ENCODE measurements around the gene ATG4B.

The ATG4B gene

GRCh38 chr2:241655516-241656189 lies 18.2 kb downstream of the ATG4B start:
- Histone ChIP-seq H3K79me2 (peaks cover 5% of the 10 kb centered on the region), H3K9ac (no peak overlapping the region), H3K4me3 (ENCODE audit: low read depth, low read length) (no peak overlapping the region), H3K36me3 (ENCODE audit: control insufficient read depth, insufficient read depth, low read length) (no peaks in the 10 kb centered on the region), H3K27ac (no peak overlapping the region), H3K4me2 (ENCODE audit: low read length) (no peak overlapping the region), H3K27me3 (ENCODE audit: control insufficient read depth, insufficient read depth, low read length) (no peaks in the 10 kb centered on the region), H3K9me3 (ENCODE audit: control insufficient read depth, low read length) (no peaks in the 10 kb centered on the region), H3K4me1 (no peaks in the 10 kb centered on the region), H2AFZ (no peak overlapping the region)
- TF ChIP-seq, protein P1, sequence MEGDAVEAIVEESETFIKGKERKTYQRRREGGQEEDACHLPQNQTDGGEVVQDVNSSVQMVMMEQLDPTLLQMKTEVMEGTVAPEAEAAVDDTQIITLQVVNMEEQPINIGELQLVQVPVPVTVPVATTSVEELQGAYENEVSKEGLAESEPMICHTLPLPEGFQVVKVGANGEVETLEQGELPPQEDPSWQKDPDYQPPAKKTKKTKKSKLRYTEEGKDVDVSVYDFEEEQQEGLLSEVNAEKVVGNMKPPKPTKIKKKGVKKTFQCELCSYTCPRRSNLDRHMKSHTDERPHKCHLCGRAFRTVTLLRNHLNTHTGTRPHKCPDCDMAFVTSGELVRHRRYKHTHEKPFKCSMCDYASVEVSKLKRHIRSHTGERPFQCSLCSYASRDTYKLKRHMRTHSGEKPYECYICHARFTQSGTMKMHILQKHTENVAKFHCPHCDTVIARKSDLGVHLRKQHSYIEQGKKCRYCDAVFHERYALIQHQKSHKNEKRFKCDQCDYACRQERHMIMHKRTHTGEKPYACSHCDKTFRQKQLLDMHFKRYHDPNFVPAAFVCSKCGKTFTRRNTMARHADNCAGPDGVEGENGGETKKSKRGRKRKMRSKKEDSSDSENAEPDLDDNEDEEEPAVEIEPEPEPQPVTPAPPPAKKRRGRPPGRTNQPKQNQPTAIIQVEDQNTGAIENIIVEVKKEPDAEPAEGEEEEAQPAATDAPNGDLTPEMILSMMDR (IDR thresholded peaks at IDR 0.05) = no peak

DNA sequence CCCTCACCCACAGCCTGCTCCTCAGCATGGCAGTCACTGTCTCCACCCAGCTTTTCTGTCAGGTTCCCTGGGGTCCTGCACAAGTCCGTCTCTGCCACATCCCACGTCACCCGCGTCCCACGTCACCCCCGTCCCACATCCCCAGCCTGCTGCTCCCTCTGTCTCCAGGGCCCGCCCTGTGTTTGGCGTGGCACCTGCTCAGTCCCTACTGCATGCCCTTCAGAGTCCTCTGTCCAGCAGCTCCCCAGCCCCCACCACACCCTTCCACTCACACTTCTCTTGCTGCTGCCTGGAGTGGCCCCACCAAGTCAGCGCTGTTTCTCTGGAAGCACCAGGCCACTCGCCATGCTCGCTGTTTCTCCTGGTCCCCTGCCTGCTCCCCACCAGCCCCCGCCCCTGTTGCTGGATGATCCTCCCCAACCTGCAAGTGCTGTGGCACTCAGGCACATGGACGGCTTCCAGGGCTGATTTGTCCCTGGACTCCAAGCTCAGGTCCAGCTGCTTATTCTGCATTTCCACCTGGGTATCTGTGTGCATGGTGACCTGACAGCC lies 18.8 kb downstream of the ATG4B start:
- H3K4me3 ChIP-seq (ENCODE audit: low read depth, low read length) = no peak overlapping the region
- H3K27me3 ChIP-seq (ENCODE audit: control insufficient read depth, insufficient read depth, low read length) = no peaks in the 10 kb centered on the region
- no peak overlapping the region for H2AFZ ChIP-seq
- no peaks in the 10 kb centered on the region for H3K36me3 ChIP-seq (ENCODE audit: control insufficient read depth, insufficient read depth, low read length)
- no peak overlapping the region for H3K9ac ChIP-seq
- H3K27ac ChIP-seq = no peak overlapping the region
- H3K4me2 ChIP-seq (ENCODE audit: low read length) = no peak overlapping the region
- TF ChIP-seq, protein P1 (IDR thresholded peaks at IDR 0.05) = no peak
- H3K4me1 ChIP-seq = no peaks in the 10 kb centered on the region
- H3K79me2 ChIP-seq = peaks cover 3% of the 10 kb centered on the region
- H3K9me3 ChIP-seq (ENCODE audit: control insufficient read depth, low read length) = no peaks in the 10 kb centered on the region

DNA sequence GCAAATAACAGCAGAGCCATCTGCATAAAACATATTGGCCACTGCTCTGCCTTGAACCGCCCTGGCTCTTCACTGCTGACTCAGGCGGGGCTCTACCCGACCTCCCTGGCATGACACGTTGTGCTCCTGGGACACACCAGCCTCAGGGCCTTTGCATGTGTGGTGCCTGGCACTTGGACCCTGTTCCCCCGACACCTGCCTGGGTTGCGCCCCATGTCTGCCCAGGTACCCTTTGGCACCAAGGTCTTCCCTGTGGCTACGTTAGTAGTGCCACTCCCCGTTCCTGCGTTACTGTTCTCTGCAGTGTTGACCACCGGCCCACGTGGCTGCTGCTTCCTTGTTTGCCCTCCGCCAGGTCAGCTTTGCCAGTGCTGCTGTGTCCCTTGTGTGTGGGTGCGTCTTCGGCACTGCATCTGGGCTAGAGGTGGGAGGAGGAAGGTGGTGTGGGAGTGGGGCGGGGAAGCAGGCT lies 20.3 kb downstream of the ATG4B start:
- no peaks in the 10 kb centered on the region for H3K9me3 ChIP-seq (ENCODE audit: control insufficient read depth, low read length)
- H3K36me3 ChIP-seq (ENCODE audit: control insufficient read depth, insufficient read depth, low read length) = no peaks in the 10 kb centered on the region
- H3K4me1 ChIP-seq = no peaks in the 10 kb centered on the region
- TF ChIP-seq, protein P1 (IDR thresholded peaks at IDR 0.05) = no peak
- no peak overlapping the region for H3K4me2 ChIP-seq (ENCODE audit: low read length)
- H3K9ac ChIP-seq = no peak overlapping the region
- no peak overlapping the region for H3K4me3 ChIP-seq (ENCODE audit: low read depth, low read length)
- no peak overlapping the region for H3K27ac ChIP-seq
- peaks cover 3% of the 10 kb centered on the region for H3K79me2 ChIP-seq
- no peak overlapping the region for H2AFZ ChIP-seq
- H3K27me3 ChIP-seq (ENCODE audit: control insufficient read depth, insufficient read depth, low read length) = no peaks in the 10 kb centered on the region

DNA sequence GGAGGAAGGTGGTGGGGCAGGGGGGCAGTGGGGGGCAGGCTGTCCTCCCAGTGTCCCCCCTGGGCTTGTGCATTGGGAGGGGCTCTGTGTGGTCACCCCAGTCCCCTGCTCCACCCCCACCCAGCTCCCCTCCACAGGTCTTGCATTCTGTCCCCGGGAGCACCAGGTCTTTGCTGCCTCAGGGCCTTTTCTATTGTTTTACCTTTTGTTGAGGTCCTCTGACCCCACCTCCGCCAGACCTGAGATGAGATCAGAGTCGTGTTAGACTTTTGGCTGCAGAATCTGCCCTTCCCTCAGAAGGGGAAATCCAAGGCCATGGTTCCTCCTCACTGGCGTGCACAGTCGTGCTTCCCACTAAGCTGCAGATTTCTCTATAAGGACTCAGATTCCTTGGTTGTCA lies 20.8 kb downstream of the ATG4B start:
- Histone ChIP-seq H2AFZ (no peak overlapping the region), H3K4me2 (ENCODE audit: low read length) (no peak overlapping the region), H3K27ac (no peak overlapping the region), H3K9me3 (ENCODE audit: control insufficient read depth, low read length) (no peaks in the 10 kb centered on the region), H3K4me1 (no peaks in the 10 kb centered on the region), H3K4me3 (ENCODE audit: low read depth, low read length) (no peak overlapping the region), H3K36me3 (ENCODE audit: control insufficient read depth, insufficient read depth, low read length) (no peaks in the 10 kb centered on the region), H3K27me3 (ENCODE audit: control insufficient read depth, insufficient read depth, low read length) (no peaks in the 10 kb centered on the region), H3K9ac (no peak overlapping the region), H3K79me2 (peaks cover under 1% of the 10 kb centered on the region)
- TF ChIP-seq, protein P1 (IDR thresholded peaks at IDR 0.05) = no peak

Data from parathyroid adenoma (tissue), 2 donors.